Astrocyte of the spinal cord (primary cell): ENCODE results near the gene SLC5A11.

Experiments
- DNase-seq: peaks from one replicate; pipeline ENCODE4 v3.0.0; 2011; ENCODE audit warnings: low read depth, low spot score
- H3K4me3 ChIP-seq: 2 replicates; pipeline ENCODE4 v1.5.1; 2011; ENCODE audit warnings: low read depth, mild to moderate bottlenecking, low read length, moderate library complexity
- in situ Hi-C: cut with HindIII; loops from 2 replicates; pipeline ENCODE4 v1.10.0; 2017; ENCODE audit warnings: low sequenced_read_pairs
- TF ChIP-seq, protein P1 (sequence below): IDR thresholded peaks from 2 replicates; pipeline ENCODE4 v1.5.1; 2012; ENCODE audit warnings: low read depth, mild to moderate bottlenecking, low read length, inconsistent platforms

The SLC5A11 gene

GRCh38 chr16:24939224-24939623, 93.5 kb downstream of the SLC5A11 start:
- TF ChIP-seq, protein P1, sequence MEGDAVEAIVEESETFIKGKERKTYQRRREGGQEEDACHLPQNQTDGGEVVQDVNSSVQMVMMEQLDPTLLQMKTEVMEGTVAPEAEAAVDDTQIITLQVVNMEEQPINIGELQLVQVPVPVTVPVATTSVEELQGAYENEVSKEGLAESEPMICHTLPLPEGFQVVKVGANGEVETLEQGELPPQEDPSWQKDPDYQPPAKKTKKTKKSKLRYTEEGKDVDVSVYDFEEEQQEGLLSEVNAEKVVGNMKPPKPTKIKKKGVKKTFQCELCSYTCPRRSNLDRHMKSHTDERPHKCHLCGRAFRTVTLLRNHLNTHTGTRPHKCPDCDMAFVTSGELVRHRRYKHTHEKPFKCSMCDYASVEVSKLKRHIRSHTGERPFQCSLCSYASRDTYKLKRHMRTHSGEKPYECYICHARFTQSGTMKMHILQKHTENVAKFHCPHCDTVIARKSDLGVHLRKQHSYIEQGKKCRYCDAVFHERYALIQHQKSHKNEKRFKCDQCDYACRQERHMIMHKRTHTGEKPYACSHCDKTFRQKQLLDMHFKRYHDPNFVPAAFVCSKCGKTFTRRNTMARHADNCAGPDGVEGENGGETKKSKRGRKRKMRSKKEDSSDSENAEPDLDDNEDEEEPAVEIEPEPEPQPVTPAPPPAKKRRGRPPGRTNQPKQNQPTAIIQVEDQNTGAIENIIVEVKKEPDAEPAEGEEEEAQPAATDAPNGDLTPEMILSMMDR, result no peak
- in situ Hi-C loops, result no loop called here
- DNase-seq, result no peak

GRCh38 chr16:24939738-24940137, 94.0 kb downstream of the SLC5A11 start:
- H3K4me3 ChIP-seq, result no peak overlapping the region
- DNase-seq, result no peak
- in situ Hi-C loops, result no loop called here
- TF ChIP-seq, protein P1, result no peak

More at GRCh38 chr16:24939224-24939623, 93.5 kb downstream of the SLC5A11 start:
- no peak overlapping the region for H3K4me3 ChIP-seq

DNA sequence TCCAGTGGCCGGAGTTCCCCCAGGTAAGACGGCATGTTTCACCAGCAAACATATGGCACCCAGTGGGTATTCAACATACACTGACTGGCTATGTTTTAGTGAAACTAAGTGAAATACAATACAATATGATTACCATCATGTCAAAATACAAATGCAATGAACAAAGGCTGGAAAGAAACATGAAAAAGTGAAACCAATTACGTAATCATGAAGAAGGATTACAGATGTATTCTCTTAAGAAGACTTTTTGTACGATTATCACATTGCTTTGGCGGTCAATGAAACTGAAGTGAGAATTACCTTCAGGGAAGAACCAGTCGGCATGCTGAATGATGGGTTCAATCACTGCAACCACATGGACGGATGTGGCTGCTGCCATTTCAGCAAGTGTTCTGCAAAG, 97.7 kb downstream of the SLC5A11 start:
- TF ChIP-seq, protein P1, result no peak

DNA sequence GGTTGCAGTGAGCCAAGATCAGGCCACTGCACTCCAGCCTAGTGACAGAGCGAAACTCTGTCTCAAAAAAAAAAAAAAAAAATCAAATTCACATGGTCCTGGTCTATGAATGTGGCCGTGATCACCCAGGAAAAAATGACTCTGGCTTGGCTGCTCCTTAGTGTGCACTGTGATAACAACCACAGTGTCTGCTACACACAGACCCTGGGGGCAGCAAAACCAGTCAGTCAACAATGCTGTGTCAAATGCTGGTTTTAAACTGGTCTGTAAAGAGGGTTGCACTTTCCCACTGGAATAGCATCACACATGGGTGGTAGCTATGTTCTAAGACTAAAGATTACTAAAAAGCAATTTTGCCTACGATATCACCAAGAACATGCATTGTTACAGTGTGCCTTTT, 98.4 kb downstream of the SLC5A11 start:
- DNase-seq, result no peak
- in situ Hi-C loops, result no loop called here
- TF ChIP-seq, protein P1, result no peak

More for the DNA sequence above, 97.7 kb downstream of the SLC5A11 start:
- no peak overlapping the region for H3K4me3 ChIP-seq
- no peak for DNase-seq
- in situ Hi-C loops, result no loop called here

GRCh38 chr16:24946155-24946554, 100.4 kb downstream of the SLC5A11 start:
- DNase-seq, result no peak
- no peak overlapping the region for H3K4me3 ChIP-seq
- TF ChIP-seq, protein P1, result no peak
- in situ Hi-C loops, result no loop called here

More for the DNA sequence above, 98.4 kb downstream of the SLC5A11 start:
- no peak overlapping the region for H3K4me3 ChIP-seq

GRCh38 chr16:24950275-24950674, 104.5 kb downstream of the SLC5A11 start:
- in situ Hi-C loops, result no loop called here
- TF ChIP-seq, protein P1, result no peak
- DNase-seq, result peak; percentile 71
- H3K4me3 ChIP-seq, result no peak overlapping the region

DNA sequence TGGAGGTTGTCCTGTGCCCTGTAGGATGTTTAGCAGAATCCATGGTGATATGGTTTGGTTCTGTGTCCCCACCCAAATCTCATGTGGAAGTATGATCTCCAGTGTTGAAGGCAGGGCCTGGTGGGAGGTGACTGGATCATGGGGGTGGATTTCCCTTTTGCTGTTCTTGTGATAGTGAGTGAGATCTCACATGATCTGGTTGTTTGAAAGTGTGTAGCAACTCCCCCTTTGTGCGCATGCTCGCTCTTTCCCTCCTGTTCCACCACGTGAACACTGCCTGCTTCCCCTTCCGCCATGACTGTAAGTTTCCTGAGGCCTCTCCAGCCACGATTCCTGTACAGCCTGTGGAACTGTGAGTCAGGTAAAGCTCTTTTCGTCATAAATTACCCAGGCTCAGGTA, 107.5 kb downstream of the SLC5A11 start:
- in situ Hi-C loops, result no loop called here
- H3K4me3 ChIP-seq, result no peak overlapping the region
- no peak for DNase-seq
- TF ChIP-seq, protein P1, result no peak
